GM23338 (cell line): Measurements from ENCODE around the gene PADI1. TPM values are rescaled to one million over a fixed set of nuclear protein-coding genes. Genes with fewer than 3 reads are reported as not detected.

ENCODE experiments used
- ATAC-seq: fragments of 200-7000 bp; cut with Tn5 transposase; 3 replicates; pipeline ENCODE4 v1.9.1; 2020
- DNase-seq: peaks from one replicate; pipeline ENCODE4 v3.0.0-alpha.2; 2015; ENCODE audit warnings: low spot score
- H2AFZ ChIP-seq: fragments of 200-600 bp; sonication (generic); 2 replicates; pipeline ENCODE4 v1.8.0; 2016; ENCODE audit warnings: antibody characterized with exemption, mild to moderate bottlenecking, moderate library complexity
- H3F3A ChIP-seq: fragments of 200-600 bp; sonication (generic); replicated peaks from 2 replicates; pipeline ENCODE4 v1.8.0; 2017; ENCODE audit warnings: antibody characterized with exemption, mixed run types, low read depth
- H3K27ac ChIP-seq: fragments of 200-600 bp; sonication (generic); 2 replicates; pipeline ENCODE4 v1.6.1; 2016; ENCODE audit warnings: low read depth
- H3K27me3 ChIP-seq: fragments of 200-600 bp; sonication (generic); 2 replicates; pipeline ENCODE4 v1.8.0; 2016; ENCODE audit warnings: mild to moderate bottlenecking, mixed run types, moderate library complexity; ENCODE audit not compliant: insufficient read depth
- H3K36me3 ChIP-seq: fragments of 200-600 bp; sonication (generic); 2 replicates; pipeline ENCODE4 v1.8.0; 2016; ENCODE audit warnings: mild to moderate bottlenecking; ENCODE audit not compliant: insufficient read depth
- H3K4me1 ChIP-seq: fragments of 200-600 bp; sonication (generic); 2 replicates; pipeline ENCODE4 v1.8.0; 2016; ENCODE audit warnings: mild to moderate bottlenecking, moderate library complexity; ENCODE audit not compliant: insufficient read depth
- H3K4me2 ChIP-seq: fragments of 200-600 bp; sonication (generic); 2 replicates; pipeline ENCODE4 v1.7.1; 2017; ENCODE audit warnings: mixed run types
- H3K4me3 ChIP-seq: fragments of 200-600 bp; sonication (generic); 2 replicates; pipeline ENCODE4 v1.6.1; 2016; ENCODE audit warnings: mixed run types
- H3K79me2 ChIP-seq: fragments of 200-600 bp; sonication (generic); replicated peaks from 2 replicates; pipeline ENCODE4 v1.8.0; 2017; ENCODE audit warnings: mild to moderate bottlenecking; ENCODE audit not compliant: insufficient read depth
- H3K9me2 ChIP-seq: fragments of 200-600 bp; sonication (generic); 2 replicates; pipeline ENCODE4 v1.8.0; 2017; ENCODE audit not compliant: insufficient read depth
- H4K20me1 ChIP-seq: fragments of 200-600 bp; sonication (generic); replicated peaks from 2 replicates; pipeline ENCODE4 v1.8.0; 2017; ENCODE audit warnings: mild to moderate bottlenecking; ENCODE audit not compliant: insufficient read depth
- H3K27ac Mint-ChIP-seq: 2 replicates; pipeline ENCODE4 v1.8.0; 2020; ENCODE audit warnings: inconsistent platforms, mild to moderate bottlenecking, moderate library complexity, mixed read lengths
- H3K27me3 Mint-ChIP-seq: 3 replicates; pipeline ENCODE4 v1.8.0; 2022; ENCODE audit warnings: low read depth, mild to moderate bottlenecking, moderate library complexity, mixed read lengths, inconsistent platforms; ENCODE audit not compliant: insufficient read depth, poor library complexity
- H3K36me3 Mint-ChIP-seq: 3 replicates; pipeline ENCODE4 v1.8.0; 2021; ENCODE audit warnings: low read depth, mild to moderate bottlenecking, inconsistent platforms, moderate library complexity, mixed read lengths
- H3K4me1 Mint-ChIP-seq: 3 replicates; pipeline ENCODE4 v1.8.0; 2020; ENCODE audit warnings: mild to moderate bottlenecking, inconsistent platforms, mixed read lengths
- H3K4me3 Mint-ChIP-seq: 3 replicates; pipeline ENCODE4 v1.8.0; 2021; ENCODE audit warnings: moderate library complexity, mild to moderate bottlenecking, inconsistent platforms, mixed read lengths
- H3K9me3 Mint-ChIP-seq: 3 replicates; pipeline ENCODE4 v1.8.0; 2020; ENCODE audit warnings: moderate library complexity, mild to moderate bottlenecking, inconsistent platforms, mixed read lengths
- EZH2phosphoT487 ChIP-seq: fragments of 200-600 bp; sonication (generic); IDR thresholded peaks from one replicate; pipeline ENCODE4 v1.8.1; 2018; ENCODE audit warnings: antibody characterized with exemption; ENCODE audit not compliant: unreplicated experiment
- JUNB ChIP-seq: IDR thresholded peaks from one replicate; pipeline ENCODE4 v1.6.1; 2016; ENCODE audit warnings: antibody characterized with exemption; ENCODE audit not compliant: unreplicated experiment
- NANOG ChIP-seq: IDR thresholded peaks from 2 replicates; pipeline ENCODE4 v1.6.1; 2016; ENCODE audit warnings: antibody characterized with exemption, borderline replicate concordance
- POLR2AphosphoS5 ChIP-seq: IDR thresholded peaks from 2 replicates; pipeline ENCODE4 v1.6.1; 2016; ENCODE audit warnings: antibody characterized with exemption, low read depth
- STAT1 ChIP-seq: IDR thresholded peaks from one replicate; pipeline ENCODE4 v1.6.1; 2016; ENCODE audit warnings: antibody characterized with exemption; ENCODE audit not compliant: unreplicated experiment
- ZNF114 ChIP-seq: fragments of 250-450 bp; sonication (Bioruptor Pico); IDR thresholded peaks from 2 replicates; pipeline ENCODE4 v1.5.0; 2020; ENCODE audit warnings: mild to moderate bottlenecking, moderate library complexity
- ZNF331 ChIP-seq: fragments of 250-450 bp; sonication (Bioruptor Pico); IDR thresholded peaks from 2 replicates; pipeline ENCODE4 v1.5.0; 2020; ENCODE audit warnings: low read depth, mild to moderate bottlenecking, moderate library complexity
- polyA plus RNA-seq: library from polyadenylated mRNA; unstranded; fragments of >200 nt; fragmentation: Nextera tagmentation; extraction: Ambion mirVana; gene quantifications from 2 replicates; pipeline ENCODE4 v1.2.1, GENCODE V29; 2016
- total RNA-seq: library from RNA; depleted of rRNA; stranded (reverse); fragments of >200 nt; shearing (Covaris generic); gene quantifications from 2 replicates; pipeline ENCODE4 v1.2.3, GENCODE V29; 2014
- TF ChIP-seq, protein P1 (sequence below), 2 experiments: fragments of 200-600 bp in 1 of 2; sonication (generic) in 1 of 2; conservative IDR thresholded peaks; 2 replicates each; pipeline versions ENCODE4 v1.5.1 to v1.6.1; 2016 to 2017; ENCODE audit warnings: antibody characterized with exemption in 2 of 2, low read depth in 2 of 2, mild to moderate bottlenecking in 2 of 2, moderate library complexity in 1 of 2
- TF ChIP-seq, protein P2 (sequence below): IDR thresholded peaks from 2 replicates; pipeline ENCODE4 v1.6.1; 2016; ENCODE audit warnings: antibody characterized with exemption
- TF ChIP-seq, protein P3 (sequence below): IDR thresholded peaks from one replicate; pipeline ENCODE4 v1.6.1; 2018; ENCODE audit warnings: antibody characterized with exemption; ENCODE audit not compliant: unreplicated experiment

Gene PADI1
- total and polyA plus RNA-seq, 2 experiments from 2014 or later, result 0.26 to 0.28 TPM

DNA sequence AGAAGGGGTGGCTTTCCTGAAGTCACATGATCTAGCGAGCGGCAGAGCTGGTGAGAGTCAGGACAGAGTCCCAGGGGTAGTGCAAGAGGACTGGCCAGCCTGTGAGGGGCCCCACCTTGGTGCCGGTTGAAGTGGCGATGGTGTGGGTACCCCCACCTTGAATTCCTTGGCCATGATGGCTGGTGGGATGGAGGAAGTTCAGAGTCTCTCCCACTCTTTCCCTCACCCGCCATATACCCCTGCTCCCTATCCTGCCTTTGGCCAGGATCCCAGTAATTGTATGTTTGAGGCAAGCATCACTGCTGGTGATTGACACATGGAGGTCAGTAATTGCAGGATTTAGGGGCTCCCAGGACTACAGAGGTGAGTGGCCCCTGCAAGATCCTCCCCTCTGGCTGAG, 55.8 kb downstream of the PADI1 start:
- Mint-ChIP-seq H3K27me3 (peaks cover 8% of the 10 kb centered on the region), H3K27ac (no peak overlapping the region), H3K36me3 (no peaks in the 10 kb centered on the region), H3K4me1 (no peaks in the 10 kb centered on the region), H3K4me3 (no peak overlapping the region), H3K9me3 (no peaks in the 10 kb centered on the region)
- Histone ChIP-seq H3K36me3 (no peaks in the 10 kb centered on the region), H2AFZ (no peak overlapping the region), H3K79me2 (no peaks in the 10 kb centered on the region), H3K4me1 (no peaks in the 10 kb centered on the region), H3K4me3 (no peak overlapping the region), H3F3A (no peaks in the 10 kb centered on the region), H3K27me3 (no peaks in the 10 kb centered on the region), H3K9me2 (no peaks in the 10 kb centered on the region), H3K4me2 (no peak overlapping the region), H3K27ac (no peak overlapping the region), H4K20me1 (no peaks in the 10 kb centered on the region)
- no peak for DNase-seq
- TF ChIP-seq NANOG, result no peak
- TF ChIP-seq ZNF331, result no peak
- TF ChIP-seq, protein P1, sequence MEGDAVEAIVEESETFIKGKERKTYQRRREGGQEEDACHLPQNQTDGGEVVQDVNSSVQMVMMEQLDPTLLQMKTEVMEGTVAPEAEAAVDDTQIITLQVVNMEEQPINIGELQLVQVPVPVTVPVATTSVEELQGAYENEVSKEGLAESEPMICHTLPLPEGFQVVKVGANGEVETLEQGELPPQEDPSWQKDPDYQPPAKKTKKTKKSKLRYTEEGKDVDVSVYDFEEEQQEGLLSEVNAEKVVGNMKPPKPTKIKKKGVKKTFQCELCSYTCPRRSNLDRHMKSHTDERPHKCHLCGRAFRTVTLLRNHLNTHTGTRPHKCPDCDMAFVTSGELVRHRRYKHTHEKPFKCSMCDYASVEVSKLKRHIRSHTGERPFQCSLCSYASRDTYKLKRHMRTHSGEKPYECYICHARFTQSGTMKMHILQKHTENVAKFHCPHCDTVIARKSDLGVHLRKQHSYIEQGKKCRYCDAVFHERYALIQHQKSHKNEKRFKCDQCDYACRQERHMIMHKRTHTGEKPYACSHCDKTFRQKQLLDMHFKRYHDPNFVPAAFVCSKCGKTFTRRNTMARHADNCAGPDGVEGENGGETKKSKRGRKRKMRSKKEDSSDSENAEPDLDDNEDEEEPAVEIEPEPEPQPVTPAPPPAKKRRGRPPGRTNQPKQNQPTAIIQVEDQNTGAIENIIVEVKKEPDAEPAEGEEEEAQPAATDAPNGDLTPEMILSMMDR (conservative IDR thresholded peaks at IDR 0.05; ENCODE audit: low read depth in 2 of 2), result no peak
- ATAC-seq, result no peak

DNA sequence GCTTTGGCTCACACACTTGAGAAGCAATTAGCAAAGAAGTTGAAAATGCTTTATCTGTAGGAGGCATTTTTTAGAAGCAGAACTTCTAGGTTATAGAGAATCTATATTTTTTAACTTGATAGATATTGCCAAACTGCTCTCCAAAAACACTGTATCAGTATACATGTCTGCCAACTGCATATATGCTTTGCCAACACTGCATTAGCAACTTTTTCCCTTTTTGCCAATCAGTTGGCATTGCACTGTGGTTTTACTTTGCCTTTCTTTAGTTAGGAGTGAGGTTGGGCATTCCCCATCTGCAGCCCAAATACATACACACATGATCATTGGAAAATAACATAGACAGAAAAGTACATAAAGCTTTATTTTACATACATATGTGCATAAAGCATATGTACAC, 59.0 kb downstream of the PADI1 start:
- H3K27me3 ChIP-seq, result no peaks in the 10 kb centered on the region
- H4K20me1 ChIP-seq, result no peaks in the 10 kb centered on the region
- H3K36me3 ChIP-seq, result no peaks in the 10 kb centered on the region
- Mint-ChIP-seq H3K36me3 (no peaks in the 10 kb centered on the region), H3K27ac (no peak overlapping the region), H3K9me3 (no peaks in the 10 kb centered on the region), H3K4me1 (no peaks in the 10 kb centered on the region), H3K27me3 (no peaks in the 10 kb centered on the region), H3K4me3 (no peak overlapping the region)
- DNase-seq, result no peak
- no peak overlapping the region for H3K27ac ChIP-seq
- no peaks in the 10 kb centered on the region for H3K79me2 ChIP-seq
- ATAC-seq, result no peak
- no peak overlapping the region for H3K4me3 ChIP-seq
- no peaks in the 10 kb centered on the region for H3K4me1 ChIP-seq
- no peaks in the 10 kb centered on the region for H3K9me2 ChIP-seq
- no peaks in the 10 kb centered on the region for H3F3A ChIP-seq
- no peak overlapping the region for H2AFZ ChIP-seq
- H3K4me2 ChIP-seq, result no peak overlapping the region
- TF ChIP-seq, protein P1 (conservative IDR thresholded peaks at IDR 0.05; ENCODE audit: low read depth in 2 of 2), result no peak
- TF ChIP-seq JUNB (no peak), EZH2phosphoT487 (no peak), ZNF331 (no peak), POLR2AphosphoS5 (no peak), NANOG (no peak), ZNF114 (CRISPR knock-in tag) (no peak), STAT1 (no peak)
- TF ChIP-seq, protein P2, sequence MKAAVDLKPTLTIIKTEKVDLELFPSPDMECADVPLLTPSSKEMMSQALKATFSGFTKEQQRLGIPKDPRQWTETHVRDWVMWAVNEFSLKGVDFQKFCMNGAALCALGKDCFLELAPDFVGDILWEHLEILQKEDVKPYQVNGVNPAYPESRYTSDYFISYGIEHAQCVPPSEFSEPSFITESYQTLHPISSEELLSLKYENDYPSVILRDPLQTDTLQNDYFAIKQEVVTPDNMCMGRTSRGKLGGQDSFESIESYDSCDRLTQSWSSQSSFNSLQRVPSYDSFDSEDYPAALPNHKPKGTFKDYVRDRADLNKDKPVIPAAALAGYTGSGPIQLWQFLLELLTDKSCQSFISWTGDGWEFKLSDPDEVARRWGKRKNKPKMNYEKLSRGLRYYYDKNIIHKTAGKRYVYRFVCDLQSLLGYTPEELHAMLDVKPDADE, result no peak
- TF ChIP-seq, protein P3, sequence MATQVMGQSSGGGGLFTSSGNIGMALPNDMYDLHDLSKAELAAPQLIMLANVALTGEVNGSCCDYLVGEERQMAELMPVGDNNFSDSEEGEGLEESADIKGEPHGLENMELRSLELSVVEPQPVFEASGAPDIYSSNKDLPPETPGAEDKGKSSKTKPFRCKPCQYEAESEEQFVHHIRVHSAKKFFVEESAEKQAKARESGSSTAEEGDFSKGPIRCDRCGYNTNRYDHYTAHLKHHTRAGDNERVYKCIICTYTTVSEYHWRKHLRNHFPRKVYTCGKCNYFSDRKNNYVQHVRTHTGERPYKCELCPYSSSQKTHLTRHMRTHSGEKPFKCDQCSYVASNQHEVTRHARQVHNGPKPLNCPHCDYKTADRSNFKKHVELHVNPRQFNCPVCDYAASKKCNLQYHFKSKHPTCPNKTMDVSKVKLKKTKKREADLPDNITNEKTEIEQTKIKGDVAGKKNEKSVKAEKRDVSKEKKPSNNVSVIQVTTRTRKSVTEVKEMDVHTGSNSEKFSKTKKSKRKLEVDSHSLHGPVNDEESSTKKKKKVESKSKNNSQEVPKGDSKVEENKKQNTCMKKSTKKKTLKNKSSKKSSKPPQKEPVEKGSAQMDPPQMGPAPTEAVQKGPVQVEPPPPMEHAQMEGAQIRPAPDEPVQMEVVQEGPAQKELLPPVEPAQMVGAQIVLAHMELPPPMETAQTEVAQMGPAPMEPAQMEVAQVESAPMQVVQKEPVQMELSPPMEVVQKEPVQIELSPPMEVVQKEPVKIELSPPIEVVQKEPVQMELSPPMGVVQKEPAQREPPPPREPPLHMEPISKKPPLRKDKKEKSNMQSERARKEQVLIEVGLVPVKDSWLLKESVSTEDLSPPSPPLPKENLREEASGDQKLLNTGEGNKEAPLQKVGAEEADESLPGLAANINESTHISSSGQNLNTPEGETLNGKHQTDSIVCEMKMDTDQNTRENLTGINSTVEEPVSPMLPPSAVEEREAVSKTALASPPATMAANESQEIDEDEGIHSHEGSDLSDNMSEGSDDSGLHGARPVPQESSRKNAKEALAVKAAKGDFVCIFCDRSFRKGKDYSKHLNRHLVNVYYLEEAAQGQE, result no peak
